Testis (tissue), 2 donors: ENCODE data around the gene TTC32.

Experiments used
- CTCF ChIP-seq, 3 experiments: fragments of 450-650 bp in 2 of 3; fragments of 200-600 bp in 1 of 3; sonication (generic) in 1 of 3; IDR thresholded peaks; one replicate each; pipeline ENCODE4 v1.5.1; 2016 to 2019; ENCODE audit warnings: antibody characterized with exemption in 3 of 3, mild to moderate bottlenecking in 2 of 3, moderate library complexity in 1 of 3
- POLR2A ChIP-seq: fragments of 450-650 bp; IDR thresholded peaks from one replicate; pipeline ENCODE4 v1.6.1; 2017; ENCODE audit warnings: antibody characterized with exemption, mild to moderate bottlenecking, moderate library complexity

- no peak for TF ChIP-seq CTCF (IDR thresholded peaks at IDR 0.05)
- TF ChIP-seq POLR2A, result no peak
Observed at GRCh38 chr2:19898592-19899329, 3.0 kb downstream of the TTC32 start.
